Measurements from ENCODE around the gene CDHR5. TPM values are rescaled to one million over a fixed set of nuclear protein-coding genes. Genes with fewer than 3 reads are reported as not detected.

The CDHR5 gene
- total and polyA plus RNA-seq, 2 experiments from 2014 or later, result 114 to 166 TPM

- H3K27ac ChIP-seq, result no peak overlapping the region
- H3K9me3 ChIP-seq (ENCODE audit: low read depth), result no peaks in the 10 kb centered on the region
- no peaks in the 10 kb centered on the region for H3K36me3 ChIP-seq (replicated peaks; ENCODE audit: insufficient read depth, low read depth)
- H3K4me2 ChIP-seq, result no peak overlapping the region
- peaks cover 9% of the 10 kb centered on the region for H3K4me1 ChIP-seq (ENCODE audit: insufficient read depth)
- peaks cover 5% of the 10 kb centered on the region for H3K79me2 ChIP-seq
- no peaks in the 10 kb centered on the region for H3K9me2 ChIP-seq (replicated peaks; ENCODE audit: insufficient read depth)
- peaks cover 3% of the 10 kb centered on the region for H4K20me1 ChIP-seq (ENCODE audit: insufficient read depth, poor library complexity, severe bottlenecking)
- WGBS (ENCODE audit: low lambda C conversion rate, missing lambda C conversion rate), result 85% methylated on average over 14 of the region's 14 CpGs
- peak; percentile 33 for DNase-seq (ENCODE audit: low spot score)
- TF ChIP-seq EZH2 (IDR thresholded peaks at IDR 0.05; ENCODE audit: borderline replicate concordance) (no peak), CTCF (IDR thresholded peaks at IDR 0.05; ENCODE audit: poor library complexity) (no peak), EZH2phosphoT487 (IDR thresholded peaks at IDR 0.05; ENCODE audit: low read depth, severe bottlenecking, unreplicated experiment) (no peak)
- no peaks in the 10 kb centered on the region for H3K27me3 ChIP-seq
- H2AFZ ChIP-seq, result no peak overlapping the region
- no peak overlapping the region for H3K4me3 ChIP-seq
Observed at GRCh38 chr11:657691-658126, 33.0 kb upstream of the CDHR5 start.

- H3K4me1 ChIP-seq (ENCODE audit: insufficient read depth), result peaks cover 9% of the 10 kb centered on the region
- DNase-seq (ENCODE audit: low spot score), result no peak
- WGBS (ENCODE audit: low lambda C conversion rate, missing lambda C conversion rate), result 89% methylated on average over 7 of the region's 7 CpGs
Observed at GRCh38 chr11:656866-657265, 32.1 kb upstream of the CDHR5 start.

GRCh38 chr11:656426-656825 is 31.7 kb upstream of the CDHR5 start:
- Histone ChIP-seq H3K27me3 (no peaks in the 10 kb centered on the region), H3K4me2 (no peak overlapping the region), H3K9me2 (replicated peaks; ENCODE audit: insufficient read depth) (no peaks in the 10 kb centered on the region), H3K27ac (no peak overlapping the region), H4K20me1 (ENCODE audit: insufficient read depth, poor library complexity, severe bottlenecking) (peaks cover 3% of the 10 kb centered on the region), H3K36me3 (replicated peaks; ENCODE audit: insufficient read depth, low read depth) (no peaks in the 10 kb centered on the region), H3K79me2 (no peaks in the 10 kb centered on the region), H3K4me1 (ENCODE audit: insufficient read depth) (peaks cover 9% of the 10 kb centered on the region), H3K4me3 (no peak overlapping the region), H3K9me3 (ENCODE audit: low read depth) (no peaks in the 10 kb centered on the region), H2AFZ (no peak overlapping the region)
- WGBS (ENCODE audit: low lambda C conversion rate, missing lambda C conversion rate), result 94% methylated on average over 13 of the region's 14 CpGs
- no peak for TF ChIP-seq EZH2phosphoT487 (IDR thresholded peaks at IDR 0.05; ENCODE audit: low read depth, severe bottlenecking, unreplicated experiment)
- no peak for TF ChIP-seq CTCF (IDR thresholded peaks at IDR 0.05; ENCODE audit: poor library complexity)
- TF ChIP-seq EZH2 (IDR thresholded peaks at IDR 0.05; ENCODE audit: borderline replicate concordance), result no peak
- no peak for DNase-seq (ENCODE audit: low spot score)

More at GRCh38 chr11:656866-657265, 32.1 kb upstream of the CDHR5 start:
- Histone ChIP-seq H3K36me3 (replicated peaks; ENCODE audit: insufficient read depth, low read depth) (no peaks in the 10 kb centered on the region), H4K20me1 (ENCODE audit: insufficient read depth, poor library complexity, severe bottlenecking) (peaks cover 3% of the 10 kb centered on the region), H3K9me2 (replicated peaks; ENCODE audit: insufficient read depth) (no peaks in the 10 kb centered on the region), H3K79me2 (peaks cover 2% of the 10 kb centered on the region), H3K27ac (no peak overlapping the region), H2AFZ (no peak overlapping the region), H3K9me3 (ENCODE audit: low read depth) (no peaks in the 10 kb centered on the region), H3K27me3 (no peaks in the 10 kb centered on the region), H3K4me3 (no peak overlapping the region), H3K4me2 (no peak overlapping the region)
- TF ChIP-seq EZH2phosphoT487 (IDR thresholded peaks at IDR 0.05; ENCODE audit: low read depth, severe bottlenecking, unreplicated experiment) (no peak), EZH2 (IDR thresholded peaks at IDR 0.05; ENCODE audit: borderline replicate concordance) (no peak), CTCF (IDR thresholded peaks at IDR 0.05; ENCODE audit: poor library complexity) (no peak)
